SU-DHL-6 (cell line): Measurements from ENCODE around the gene PRKAR2A.
"Not testable (repeated sequence)": the region's sequence is repeated elsewhere in the genome, so short reads cannot be mapped to it uniquely, and the experiment has no call there.

Experiments
- EZH2phosphoT487 ChIP-seq: fragments of 200-600 bp; sonication (generic), shearing (Covaris generic); conservative IDR thresholded peaks from 2 replicates; pipeline ENCODE4 v1.6.1; 2018; ENCODE audit warnings: mild to moderate bottlenecking, antibody characterized with exemption, low read length, moderate library complexity, mixed read lengths
- TF ChIP-seq, protein P1 (sequence below): fragments of 200-600 bp; sonication (generic); IDR thresholded peaks from one replicate; pipeline ENCODE4 v1.5.1; 2017; ENCODE audit warnings: antibody characterized with exemption, mild to moderate bottlenecking, low read length, moderate library complexity; ENCODE audit not compliant: insufficient read depth, poor library complexity, severe bottlenecking

DNA sequence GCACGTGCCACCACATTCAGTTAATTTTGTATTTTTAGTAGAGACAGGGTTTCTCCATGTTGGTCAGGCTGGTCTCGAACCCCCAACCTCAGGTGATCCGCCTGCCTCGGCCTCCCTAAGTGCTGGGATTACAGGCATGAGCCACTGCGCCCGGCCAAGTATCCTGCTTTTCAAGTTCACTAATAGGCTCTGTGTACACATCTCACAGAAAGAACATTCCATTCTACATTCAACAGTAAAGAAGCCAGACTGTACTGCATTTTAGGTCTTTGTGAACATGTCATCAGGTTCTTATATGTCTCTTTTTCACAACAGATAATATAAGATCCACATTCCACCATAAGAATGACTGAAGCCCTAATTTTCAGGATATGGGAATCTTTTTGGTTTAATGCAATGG lies 88.1 kb downstream of the PRKAR2A start:
- TF ChIP-seq, protein P1, sequence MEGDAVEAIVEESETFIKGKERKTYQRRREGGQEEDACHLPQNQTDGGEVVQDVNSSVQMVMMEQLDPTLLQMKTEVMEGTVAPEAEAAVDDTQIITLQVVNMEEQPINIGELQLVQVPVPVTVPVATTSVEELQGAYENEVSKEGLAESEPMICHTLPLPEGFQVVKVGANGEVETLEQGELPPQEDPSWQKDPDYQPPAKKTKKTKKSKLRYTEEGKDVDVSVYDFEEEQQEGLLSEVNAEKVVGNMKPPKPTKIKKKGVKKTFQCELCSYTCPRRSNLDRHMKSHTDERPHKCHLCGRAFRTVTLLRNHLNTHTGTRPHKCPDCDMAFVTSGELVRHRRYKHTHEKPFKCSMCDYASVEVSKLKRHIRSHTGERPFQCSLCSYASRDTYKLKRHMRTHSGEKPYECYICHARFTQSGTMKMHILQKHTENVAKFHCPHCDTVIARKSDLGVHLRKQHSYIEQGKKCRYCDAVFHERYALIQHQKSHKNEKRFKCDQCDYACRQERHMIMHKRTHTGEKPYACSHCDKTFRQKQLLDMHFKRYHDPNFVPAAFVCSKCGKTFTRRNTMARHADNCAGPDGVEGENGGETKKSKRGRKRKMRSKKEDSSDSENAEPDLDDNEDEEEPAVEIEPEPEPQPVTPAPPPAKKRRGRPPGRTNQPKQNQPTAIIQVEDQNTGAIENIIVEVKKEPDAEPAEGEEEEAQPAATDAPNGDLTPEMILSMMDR = not testable (repeated sequence)
- TF ChIP-seq EZH2phosphoT487 = not testable (repeated sequence)
